CD14-positive monocyte (primary cell): ENCODE data around the gene COL25A1. TPM values are rescaled to one million over a fixed set of nuclear protein-coding genes. Genes with fewer than 3 reads are reported as not detected.

Experiments used
- DNase-seq, 3 donors: peaks; one replicate each; pipeline ENCODE4 v3.0.0-alpha.2; 2011 to 2022
- H2AFZ ChIP-seq: 2 replicates; pipeline ENCODE4 v1.6.0; 2012; ENCODE audit warnings: mild to moderate bottlenecking, low read depth, low read length, inconsistent platforms; ENCODE audit not compliant: insufficient read depth, poor library complexity, severe bottlenecking
- H3K27ac ChIP-seq, 2 donors: 1 replicate in 1 of 2; 2 replicates in 1 of 2; pipeline ENCODE4 v1.5.1; 2012 to 2013; ENCODE audit warnings: low read length in 2 of 2, control low read depth in 1 of 2, inconsistent platforms in 1 of 2, low read depth in 1 of 2, mild to moderate bottlenecking in 1 of 2
- H3K27me3 ChIP-seq, 2 donors: one replicate each; pipeline versions ENCODE4 v1.6.0 to v1.6.1; 2011 to 2013; ENCODE audit warnings: low read length in 2 of 2; ENCODE audit not compliant: control insufficient read depth in 2 of 2, insufficient read depth in 2 of 2
- H3K36me3 ChIP-seq, 2 donors: replicated peaks in 1 of 2; 1 replicate in 1 of 2; 2 replicates in 1 of 2; pipeline versions ENCODE4 v1.5.1 to v1.6.1; 2012 to 2013; ENCODE audit warnings: low read length in 2 of 2, control low read depth in 1 of 2, inconsistent platforms in 1 of 2, mild to moderate bottlenecking in 1 of 2; ENCODE audit not compliant: insufficient read depth in 2 of 2, control insufficient read depth in 1 of 2
- H3K4me1 ChIP-seq, 2 donors: 1 replicate in 1 of 2; 2 replicates in 1 of 2; pipeline versions ENCODE4 v1.5.1 to v1.6.1; 2012 to 2013; ENCODE audit warnings: low read length in 2 of 2, control low read depth in 1 of 2, inconsistent platforms in 1 of 2, mild to moderate bottlenecking in 1 of 2, moderate library complexity in 1 of 2; ENCODE audit not compliant: insufficient read depth in 2 of 2, control insufficient read depth in 1 of 2
- H3K4me2 ChIP-seq: replicated peaks from 2 replicates; pipeline ENCODE3; 2012; ENCODE audit warnings: low read length, moderate library complexity, mild to moderate bottlenecking; ENCODE audit not compliant: poor library complexity, severe bottlenecking; ENCODE audit errors: extremely low read depth
- H3K4me3 ChIP-seq, 3 experiments: fragments of 200-600 bp in 1 of 3; sonication (generic) in 1 of 3; replicated peaks in 1 of 3; 1 replicate in 2 of 3; 2 replicates in 1 of 3; pipeline ENCODE4 v1.5.1; 2011 to 2013; ENCODE audit warnings: low read length in 3 of 3, mild to moderate bottlenecking in 3 of 3, control low read depth in 2 of 3, low read depth in 2 of 3, inconsistent platforms in 1 of 3, moderate library complexity in 1 of 3
- H3K79me2 ChIP-seq: 2 replicates; pipeline ENCODE4 v1.6.0; 2012; ENCODE audit warnings: mild to moderate bottlenecking, control low read depth, inconsistent platforms, low read length, moderate library complexity; ENCODE audit not compliant: insufficient read depth
- H3K9ac ChIP-seq: 2 replicates; pipeline ENCODE4 v1.6.0; 2017; ENCODE audit warnings: low read length, mild to moderate bottlenecking; ENCODE audit not compliant: insufficient read depth, poor library complexity, severe bottlenecking
- H3K9me3 ChIP-seq, 2 donors: replicated peaks in 1 of 2; 1 replicate in 1 of 2; 2 replicates in 1 of 2; pipeline versions ENCODE4 v1.5.1 to v1.6.1; 2012 to 2013; ENCODE audit warnings: low read length in 2 of 2, control low read depth in 1 of 2; ENCODE audit not compliant: control insufficient read depth in 1 of 2, insufficient read depth in 1 of 2
- H4K20me1 ChIP-seq: 2 replicates; pipeline ENCODE4 v1.6.0; 2012; ENCODE audit warnings: mild to moderate bottlenecking, low read length, control low read depth, moderate library complexity; ENCODE audit not compliant: insufficient read depth
- H3K27ac Mint-ChIP-seq, 7 donors: one replicate each; pipeline ENCODE4 v1.8.0; 2020; ENCODE audit warnings: mild to moderate bottlenecking in 7 of 7, mixed read lengths in 7 of 7, moderate library complexity in 6 of 7, inconsistent platforms in 2 of 7
- H3K27me3 Mint-ChIP-seq, 3 donors: one replicate each; pipeline ENCODE4 v1.8.0; 2021 to 2022; ENCODE audit warnings: low read depth in 3 of 3, mild to moderate bottlenecking in 3 of 3, mixed read lengths in 3 of 3, moderate library complexity in 3 of 3, inconsistent platforms in 1 of 3
- H3K36me3 Mint-ChIP-seq, 2 donors: one replicate each; pipeline ENCODE4 v1.8.0; 2020; ENCODE audit warnings: mixed read lengths in 2 of 2, inconsistent platforms in 1 of 2, mild to moderate bottlenecking in 1 of 2
- H3K4me1 Mint-ChIP-seq: one replicate; pipeline ENCODE4 v1.8.0; 2020; ENCODE audit warnings: mild to moderate bottlenecking, mixed read lengths
- H3K4me3 Mint-ChIP-seq, 2 donors: one replicate each; pipeline ENCODE4 v1.8.0; 2020; ENCODE audit warnings: mild to moderate bottlenecking in 2 of 2, mixed read lengths in 2 of 2, moderate library complexity in 1 of 2
- H3K9me3 Mint-ChIP-seq, 7 donors: one replicate each; pipeline ENCODE4 v1.8.0; 2020 to 2022; ENCODE audit warnings: mixed read lengths in 7 of 7, mild to moderate bottlenecking in 6 of 7, moderate library complexity in 6 of 7, inconsistent platforms in 2 of 7
- WGBS: methylation state at CpG from one replicate; pipeline ENCODE4 v1.1.5; 2013; ENCODE audit warnings: missing lambda C conversion rate; ENCODE audit not compliant: insufficient coverage; 5-methylcytosine and 5-hydroxymethylcytosine counted together
- intact Hi-C, 2 donors: fragments of 100-400 bp; cut with micrococcal nuclease; formaldehyde crosslinking; loops; one replicate each; pipeline versions ENCODE4 v1.15.0 to v1.15.1; 2023
- polyA plus RNA-seq, 3 donors: library from polyadenylated mRNA; depleted of rRNA in 1 of 3; unstranded in 2 of 3; stranded (reverse) in 1 of 3; fragments of 300-500 nt in 2 of 3; fragments of >200 nt in 1 of 3; fragmentation: Illumina TruSeq in 2 of 3; gene quantifications; 1 replicate in 2 of 3; 2 replicates in 1 of 3; pipeline ENCODE4 v1.2.3, GENCODE V29; 2012 to 2021
- TF ChIP-seq, protein P1 (sequence below): fragments of 200-600 bp; IDR thresholded peaks from one replicate; pipeline ENCODE4 v1.8.0; 2022; ENCODE audit warnings: antibody characterized with exemption, mild to moderate bottlenecking

COL25A1 gene
- polyA plus RNA-seq, 3 donors: not detected

DNA sequence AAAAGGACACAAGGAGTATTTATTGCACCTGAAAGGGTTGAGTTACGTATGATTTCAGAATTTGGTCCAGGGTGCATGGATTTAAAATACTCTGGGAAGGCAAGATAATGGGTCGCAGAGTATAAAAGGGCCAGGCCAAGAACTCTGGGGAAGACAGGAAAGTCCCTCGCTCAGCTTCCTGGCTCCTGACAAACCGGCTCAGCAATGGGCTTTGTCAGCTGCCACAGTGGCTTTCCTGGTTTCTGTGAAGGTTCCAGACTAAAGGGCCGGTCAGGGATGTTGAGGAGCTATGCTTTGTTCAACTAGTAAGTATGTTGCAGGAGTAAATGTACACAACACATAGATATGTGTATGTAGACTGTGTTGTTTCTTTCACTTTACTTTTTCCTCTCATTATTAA, 385.2 kb downstream of the COL25A1 start:
- H3K4me1 ChIP-seq: peaks cover 0 to 3% of the 10 kb centered on the region in 2 donors
- no peaks in the 10 kb centered on the region for H3K36me3 ChIP-seq
- no peak overlapping the region for H3K27ac ChIP-seq
- H4K20me1 ChIP-seq: no peaks in the 10 kb centered on the region
- intact Hi-C loops: no loop called here
- Mint-ChIP-seq H3K9me3 (peaks cover 0 to 4% (median 0%) of the 10 kb centered on the region in 7 donors), H3K27me3 (peaks cover 0 to 2% (median 1%) of the 10 kb centered on the region in 3 donors), H3K4me1 (peaks cover 16% of the 10 kb centered on the region), H3K36me3 (no peaks in the 10 kb centered on the region), H3K4me3 (no peak overlapping the region), H3K27ac (no peak overlapping the region)
- DNase-seq: no peak
- H3K9ac ChIP-seq: no peak overlapping the region
- H2AFZ ChIP-seq: no peak overlapping the region
- no peak overlapping the region for H3K4me2 ChIP-seq
- no peaks in the 10 kb centered on the region for H3K27me3 ChIP-seq
- no peak overlapping the region for H3K4me3 ChIP-seq
- no peaks in the 10 kb centered on the region for H3K9me3 ChIP-seq
- no peaks in the 10 kb centered on the region for H3K79me2 ChIP-seq
- TF ChIP-seq, protein P1, sequence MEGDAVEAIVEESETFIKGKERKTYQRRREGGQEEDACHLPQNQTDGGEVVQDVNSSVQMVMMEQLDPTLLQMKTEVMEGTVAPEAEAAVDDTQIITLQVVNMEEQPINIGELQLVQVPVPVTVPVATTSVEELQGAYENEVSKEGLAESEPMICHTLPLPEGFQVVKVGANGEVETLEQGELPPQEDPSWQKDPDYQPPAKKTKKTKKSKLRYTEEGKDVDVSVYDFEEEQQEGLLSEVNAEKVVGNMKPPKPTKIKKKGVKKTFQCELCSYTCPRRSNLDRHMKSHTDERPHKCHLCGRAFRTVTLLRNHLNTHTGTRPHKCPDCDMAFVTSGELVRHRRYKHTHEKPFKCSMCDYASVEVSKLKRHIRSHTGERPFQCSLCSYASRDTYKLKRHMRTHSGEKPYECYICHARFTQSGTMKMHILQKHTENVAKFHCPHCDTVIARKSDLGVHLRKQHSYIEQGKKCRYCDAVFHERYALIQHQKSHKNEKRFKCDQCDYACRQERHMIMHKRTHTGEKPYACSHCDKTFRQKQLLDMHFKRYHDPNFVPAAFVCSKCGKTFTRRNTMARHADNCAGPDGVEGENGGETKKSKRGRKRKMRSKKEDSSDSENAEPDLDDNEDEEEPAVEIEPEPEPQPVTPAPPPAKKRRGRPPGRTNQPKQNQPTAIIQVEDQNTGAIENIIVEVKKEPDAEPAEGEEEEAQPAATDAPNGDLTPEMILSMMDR: no peak
- WGBS: 100% methylated on average over 4 of the region's 5 CpGs

DNA sequence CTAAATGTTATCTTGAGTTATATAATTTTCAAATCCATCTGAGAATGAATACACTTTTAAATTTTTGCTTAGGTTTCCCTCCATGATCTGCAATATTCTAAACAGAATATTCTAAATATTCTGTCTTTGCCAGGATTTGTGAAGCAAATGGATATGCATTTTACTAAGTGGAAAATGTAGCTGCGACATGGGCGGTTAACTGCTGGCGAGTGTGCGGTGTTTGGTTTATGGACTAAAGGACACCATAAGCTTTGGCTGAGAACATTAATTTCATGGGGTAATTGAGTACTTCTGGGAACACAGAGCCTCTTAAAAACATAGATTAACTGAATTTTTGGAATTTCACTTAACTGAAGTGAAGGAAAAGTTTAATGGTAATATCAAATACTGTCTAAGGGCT, 385.8 kb downstream of the COL25A1 start:
- Histone ChIP-seq H3K4me3 (no peak overlapping the region), H3K27ac (no peak overlapping the region), H3K4me2 (no peak overlapping the region), H3K4me1 (no peaks in the 10 kb centered on the region), H2AFZ (no peak overlapping the region), H3K79me2 (no peaks in the 10 kb centered on the region), H3K9ac (no peak overlapping the region), H3K36me3 (no peaks in the 10 kb centered on the region), H3K9me3 (no peaks in the 10 kb centered on the region), H3K27me3 (no peaks in the 10 kb centered on the region), H4K20me1 (no peaks in the 10 kb centered on the region)
- H3K27me3 Mint-ChIP-seq: peaks cover 0 to 2% (median 1%) of the 10 kb centered on the region in 3 donors
- H3K4me3 Mint-ChIP-seq: no peak overlapping the region
- peaks cover 10% of the 10 kb centered on the region for H3K4me1 Mint-ChIP-seq
- no peak overlapping the region for H3K27ac Mint-ChIP-seq
- no peaks in the 10 kb centered on the region for H3K36me3 Mint-ChIP-seq
- WGBS: 100% methylated on average over 4 of the region's 4 CpGs
- H3K9me3 Mint-ChIP-seq: peaks cover 0 to 4% (median 0%) of the 10 kb centered on the region in 7 donors
- DNase-seq: no peak
- intact Hi-C loops: no loop called here
- TF ChIP-seq, protein P1: no peak
